ENCODE results near the gene CDKN1C. TPM values are rescaled to one million over a fixed set of nuclear protein-coding genes. Genes with fewer than 3 reads are reported as not detected.

The CDKN1C gene
- polyA plus RNA-seq, 1 donor from 2014 or later, result 36.7 TPM

- TF ChIP-seq TAF1 (IDR thresholded peaks at IDR 0.05; ENCODE audit: low read depth) (no peak), REST (IDR thresholded peaks at IDR 0.05; ENCODE audit: borderline replicate concordance) (no peak), EP300 (conservative IDR thresholded peaks at IDR 0.05; ENCODE audit: poor library complexity, severe bottlenecking) (no peak), EZH2 (IDR thresholded peaks at IDR 0.05; ENCODE audit: borderline replicate concordance, insufficient read depth, low read length, poor library complexity, severe bottlenecking) (no peak), MXI1 (conservative IDR thresholded peaks at IDR 0.05; ENCODE audit: poor library complexity, severe bottlenecking) (no peak), POLR2AphosphoS5 (IDR thresholded peaks at IDR 0.05) (no peak), SMC3 (conservative IDR thresholded peaks at IDR 0.05; ENCODE audit: poor library complexity) (no peak), CTCF (IDR thresholded peaks at IDR 0.05; ENCODE audit: poor library complexity, severe bottlenecking) (no peak), RAD21 (conservative IDR thresholded peaks at IDR 0.05) (no peak)
- H3K27me3 ChIP-seq (ENCODE audit: insufficient read depth, low read depth, low read length), result no peaks in the 10 kb centered on the region
Measured at GRCh38 chr11:2877474-2877873, 8.1 kb downstream of the CDKN1C start.

GRCh38 chr11:2874963-2875362 lies 10.6 kb downstream of the CDKN1C start:
- Histone ChIP-seq H3K9ac (ENCODE audit: low read length) (no peak overlapping the region), H3K79me2 (replicated peaks; ENCODE audit: insufficient read depth, low read length) (no peaks in the 10 kb centered on the region), H2AFZ (ENCODE audit: low read depth, low read length) (no peak overlapping the region), H3K9me3 (ENCODE audit: low read length) (peaks cover 5% of the 10 kb centered on the region), H3K36me3 (ENCODE audit: insufficient read depth, low read length) (no peaks in the 10 kb centered on the region), H3K9me2 (ENCODE audit: insufficient read depth, low read length) (no peaks in the 10 kb centered on the region), H3K27me3 (ENCODE audit: insufficient read depth, low read depth, low read length) (peaks cover 6% of the 10 kb centered on the region), H3K27ac (ENCODE audit: low read length) (no peak overlapping the region), H3K4me3 (ENCODE audit: low read length) (no peak overlapping the region), H4K20me1 (ENCODE audit: insufficient read depth) (no peaks in the 10 kb centered on the region), H3F3A (ENCODE audit: insufficient read depth, low read length, poor library complexity, severe bottlenecking) (no peaks in the 10 kb centered on the region), H3K4me2 (ENCODE audit: low read length) (no peak overlapping the region)
- TF ChIP-seq RAD21 (conservative IDR thresholded peaks at IDR 0.05) (no peak), SMC3 (conservative IDR thresholded peaks at IDR 0.05; ENCODE audit: poor library complexity) (no peak), REST (IDR thresholded peaks at IDR 0.05; ENCODE audit: borderline replicate concordance) (no peak), POLR2AphosphoS5 (IDR thresholded peaks at IDR 0.05) (no peak), TAF1 (IDR thresholded peaks at IDR 0.05; ENCODE audit: low read depth) (no peak), EZH2 (IDR thresholded peaks at IDR 0.05; ENCODE audit: borderline replicate concordance, insufficient read depth, low read length, poor library complexity, severe bottlenecking) (no peak), CTCF (IDR thresholded peaks at IDR 0.05; ENCODE audit: poor library complexity, severe bottlenecking) (no peak), MXI1 (conservative IDR thresholded peaks at IDR 0.05; ENCODE audit: poor library complexity, severe bottlenecking) (no peak), EP300 (conservative IDR thresholded peaks at IDR 0.05; ENCODE audit: poor library complexity, severe bottlenecking) (no peak)

More at GRCh38 chr11:2877474-2877873, 8.1 kb downstream of the CDKN1C start:
- Histone ChIP-seq H3K36me3 (ENCODE audit: insufficient read depth, low read length) (no peaks in the 10 kb centered on the region), H3K9me3 (ENCODE audit: low read length) (peaks cover 5% of the 10 kb centered on the region), H3K4me3 (ENCODE audit: low read length) (no peak overlapping the region), H4K20me1 (ENCODE audit: insufficient read depth) (no peaks in the 10 kb centered on the region), H3K79me2 (replicated peaks; ENCODE audit: insufficient read depth, low read length) (no peaks in the 10 kb centered on the region), H3K9me2 (ENCODE audit: insufficient read depth, low read length) (no peaks in the 10 kb centered on the region), H3F3A (ENCODE audit: insufficient read depth, low read length, poor library complexity, severe bottlenecking) (no peaks in the 10 kb centered on the region), H2AFZ (ENCODE audit: low read depth, low read length) (no peak overlapping the region), H3K27ac (ENCODE audit: low read length) (no peak overlapping the region), H3K4me2 (ENCODE audit: low read length) (no peak overlapping the region), H3K9ac (ENCODE audit: low read length) (no peak overlapping the region)

All from neural cell (in vitro differentiated cells).